Measurements from ENCODE around the gene SFXN1.

SFXN1 gene

DNA sequence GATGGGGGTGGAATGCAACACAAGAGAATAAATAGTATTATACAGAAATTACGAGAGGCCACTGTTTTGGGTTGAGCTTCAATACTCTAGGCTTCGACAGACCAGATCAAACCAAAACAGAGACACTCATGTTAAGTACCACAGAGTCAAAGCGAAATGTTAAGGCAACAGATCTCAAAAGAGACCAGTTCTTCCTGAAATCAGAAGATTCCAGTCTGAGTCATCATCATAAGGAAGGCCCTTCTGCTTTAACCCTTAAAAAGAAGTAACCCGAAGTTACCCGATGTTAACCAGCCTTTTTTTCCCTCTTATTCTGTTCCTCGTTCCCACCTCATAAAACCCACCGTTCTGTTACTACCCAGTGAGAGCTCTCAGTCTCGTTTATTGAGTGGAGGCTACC is 75.9 kb downstream of the SFXN1 start:
- Histone ChIP-seq H3K4me3 (no peak overlapping the region), H3K27me3 (no peaks in the 10 kb centered on the region), H3K36me3 (no peaks in the 10 kb centered on the region), H3K9me3 (no peaks in the 10 kb centered on the region), H3K27ac (no peak overlapping the region), H3K4me1 (no peaks in the 10 kb centered on the region)
- intact Hi-C loops (cut with DNase I; ENCODE audit: low total_unique reads): no loop called here
- no peak for TF ChIP-seq CTCF (IDR thresholded peaks at IDR 0.05)
- DNase-seq: no peak

DNA sequence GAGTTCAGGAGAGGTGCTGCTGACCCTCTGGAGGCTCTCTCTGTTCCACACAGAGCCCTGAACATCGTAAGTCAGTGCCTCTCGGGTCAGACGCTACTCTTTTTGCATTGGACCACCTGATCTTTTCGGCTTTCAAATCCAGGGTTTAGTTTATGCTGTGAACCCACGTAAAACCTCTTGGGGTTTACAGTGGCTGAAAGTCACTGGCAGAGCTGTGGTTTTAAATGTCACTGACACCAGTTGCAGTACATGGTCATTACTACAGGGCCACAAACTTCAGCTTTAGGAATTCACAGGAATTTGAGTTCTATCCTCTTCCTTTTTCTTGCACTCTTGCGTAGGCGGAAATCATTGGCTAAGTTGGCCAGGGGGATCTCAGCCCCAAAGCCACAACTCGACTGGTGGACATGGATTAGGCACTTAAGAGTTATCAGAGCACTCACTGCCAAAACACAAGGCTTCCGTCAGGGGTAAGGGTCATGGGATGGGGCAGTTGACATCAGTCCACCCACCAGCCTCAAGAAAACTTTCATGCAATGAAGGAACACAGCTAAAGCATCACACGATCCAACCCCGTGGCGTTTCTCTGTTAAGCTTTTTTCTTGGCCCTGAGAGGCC is 76.9 kb downstream of the SFXN1 start:
- Histone ChIP-seq H3K27ac (no peak overlapping the region), H3K36me3 (no peaks in the 10 kb centered on the region), H3K9me3 (no peaks in the 10 kb centered on the region), H3K4me3 (no peak overlapping the region), H3K27me3 (no peaks in the 10 kb centered on the region), H3K4me1 (no peaks in the 10 kb centered on the region)
- TF ChIP-seq CTCF (IDR thresholded peaks at IDR 0.05): no peak
- no peak for DNase-seq
- intact Hi-C loops (cut with DNase I; ENCODE audit: low total_unique reads): no loop called here

DNA sequence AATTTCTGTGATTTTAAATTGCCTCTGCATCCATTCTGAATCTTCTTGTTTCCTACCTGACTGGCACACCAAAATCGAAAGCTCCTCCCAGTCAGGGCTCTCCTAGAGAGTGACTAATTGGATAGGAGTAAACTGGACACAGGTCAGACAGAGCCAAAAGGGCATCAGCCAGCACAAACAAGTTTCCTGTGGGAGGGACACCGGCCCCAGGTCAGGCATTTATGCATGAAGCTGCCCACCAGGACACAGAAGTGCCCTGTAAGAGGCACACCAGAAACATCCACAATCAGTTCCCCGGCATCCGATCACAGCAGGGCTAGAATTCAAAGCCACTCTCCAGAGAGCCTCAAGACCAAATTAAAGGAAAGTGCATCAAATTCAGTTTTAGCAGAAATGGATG is 78.4 kb downstream of the SFXN1 start:
- H3K27ac ChIP-seq: no peak overlapping the region
- no peak overlapping the region for H3K4me3 ChIP-seq
- no peak for DNase-seq
- no peaks in the 10 kb centered on the region for H3K4me1 ChIP-seq
- H3K9me3 ChIP-seq: no peaks in the 10 kb centered on the region
- H3K36me3 ChIP-seq: no peaks in the 10 kb centered on the region
- intact Hi-C loops (cut with DNase I; ENCODE audit: low total_unique reads): no loop called here
- no peak for TF ChIP-seq CTCF (IDR thresholded peaks at IDR 0.05)
- no peaks in the 10 kb centered on the region for H3K27me3 ChIP-seq

GRCh38 chr5:175557778-175558177 is 79.4 kb downstream of the SFXN1 start:
- Histone ChIP-seq H3K4me1 (no peaks in the 10 kb centered on the region), H3K27ac (no peak overlapping the region), H3K36me3 (no peaks in the 10 kb centered on the region), H3K27me3 (no peaks in the 10 kb centered on the region), H3K9me3 (no peaks in the 10 kb centered on the region), H3K4me3 (no peak overlapping the region)
- intact Hi-C loops (cut with DNase I; ENCODE audit: low total_unique reads): no loop called here
- no peak for TF ChIP-seq CTCF (IDR thresholded peaks at IDR 0.05)
- no peak for DNase-seq

- intact Hi-C loops (cut with DNase I; ENCODE audit: low total_unique reads): no loop called here
Measured at GRCh38 chr5:175558801-175559480, 80.6 kb downstream of the SFXN1 start.

More at GRCh38 chr5:175558801-175559480, 80.6 kb downstream of the SFXN1 start:
- no peak for DNase-seq
- no peak overlapping the region for H3K4me3 ChIP-seq
- H3K9me3 ChIP-seq: no peaks in the 10 kb centered on the region
- no peak for TF ChIP-seq CTCF (IDR thresholded peaks at IDR 0.05)
- H3K4me1 ChIP-seq: no peaks in the 10 kb centered on the region
- H3K36me3 ChIP-seq: no peaks in the 10 kb centered on the region
- H3K27me3 ChIP-seq: no peaks in the 10 kb centered on the region
- H3K27ac ChIP-seq: no peak overlapping the region
